ENCODE measurements around the gene FREY1.
A peak's percentile ranks its signal among the peaks of the same experiment; 100 is the strongest.

FREY1 gene

GRCh38 chr11:45860348-45860747 is 46.7 kb downstream of the FREY1 start:
- DNase-seq = no peak

GRCh38 chr11:45859661-45860140 is 47.4 kb downstream of the FREY1 start:
- DNase-seq = peak; percentile 24

- DNase-seq = no peak
Measured at GRCh38 chr11:45858751-45859398, 48.2 kb downstream of the FREY1 start.

GRCh38 chr11:45857961-45858474 is 49.1 kb downstream of the FREY1 start:
- DNase-seq = no peak

Measured in NCI-H187 treated with DMSO at 0.1 percent for 48 hours (cell line).